ENCODE results near the gene CARMIL1. TPM values are rescaled to one million over a fixed set of nuclear protein-coding genes. Genes with fewer than 3 reads are reported as not detected.

The CARMIL1 gene
- total and polyA plus RNA-seq, 10 donors, result 3.7 to 34.8 (median 9.3) TPM

- intact Hi-C loops (cut with DNase I; ENCODE audit: low total_unique reads), result no loop called here
- no peak for DNase-seq
- 87 to 93% (median 91%) methylated on average over 4 of the region's 4 CpGs for WGBS, 5 donors
- Histone ChIP-seq H3K27me3 (replicated peaks in 1 of 7) (no peaks in the 10 kb centered on the region), H3K4me3 (no peak overlapping the region), H3K27ac (no peak overlapping the region), H3K9me3 (no peaks in the 10 kb centered on the region), H3K4me1 (no peaks in the 10 kb centered on the region), H3K36me3 (no peaks in the 10 kb centered on the region)
- TF ChIP-seq POLR2AphosphoS5 (IDR thresholded peaks at IDR 0.05) (no peak), POLR2A (IDR thresholded peaks at IDR 0.05) (no peak), CTCF (IDR thresholded peaks at IDR 0.05 in 8 of 11, conservative IDR thresholded peaks at IDR 0.05 in 3 of 11) (no peak)
These were observed 25.8 kb upstream of the CARMIL1 start for GRCh38 chr6:25253351-25253750.

- Histone ChIP-seq H3K27me3 (replicated peaks in 1 of 7) (no peaks in the 10 kb centered on the region), H3K9me3 (no peaks in the 10 kb centered on the region), H3K4me1 (no peaks in the 10 kb centered on the region), H3K27ac (no peak overlapping the region), H3K4me3 (no peak overlapping the region), H3K36me3 (no peaks in the 10 kb centered on the region)
- TF ChIP-seq CTCF (IDR thresholded peaks at IDR 0.05 in 8 of 11, conservative IDR thresholded peaks at IDR 0.05 in 3 of 11) (no peak), POLR2A (IDR thresholded peaks at IDR 0.05) (no peak), POLR2AphosphoS5 (IDR thresholded peaks at IDR 0.05) (no peak)
- 83 to 92% (median 84%) methylated on average over 7 of the region's 7 CpGs for WGBS, 5 donors
- no peak for DNase-seq
- intact Hi-C loops (cut with DNase I; ENCODE audit: low total_unique reads), result no loop called here
These were observed 24.5 kb upstream of the CARMIL1 start for GRCh38 chr6:25254671-25255070.

GRCh38 chr6:25257686-25258348 lies 21.4 kb upstream of the CARMIL1 start:
- 69 to 85% (median 72%) methylated on average over 7 of the region's 7 CpGs for WGBS, 5 donors
- no peaks in the 10 kb centered on the region for H3K27me3 ChIP-seq (replicated peaks in 1 of 7)
- H3K4me1 ChIP-seq, result no peaks in the 10 kb centered on the region
- H3K27ac ChIP-seq, result no peak overlapping the region
- intact Hi-C loops (cut with DNase I; ENCODE audit: low total_unique reads), result no loop called here
- DNase-seq, result no peak
- no peaks in the 10 kb centered on the region for H3K9me3 ChIP-seq
- no peaks in the 10 kb centered on the region for H3K36me3 ChIP-seq
- TF ChIP-seq POLR2AphosphoS5 (IDR thresholded peaks at IDR 0.05) (no peak), CTCF (IDR thresholded peaks at IDR 0.05 in 8 of 11, conservative IDR thresholded peaks at IDR 0.05 in 3 of 11) (no peak), POLR2A (IDR thresholded peaks at IDR 0.05) (no peak)
- H3K4me3 ChIP-seq, result no peak overlapping the region

- TF ChIP-seq POLR2AphosphoS5 (IDR thresholded peaks at IDR 0.05) (no peak), POLR2A (IDR thresholded peaks at IDR 0.05) (no peak), CTCF (IDR thresholded peaks at IDR 0.05 in 8 of 11, conservative IDR thresholded peaks at IDR 0.05 in 3 of 11) (no peak)
- Histone ChIP-seq H3K36me3 (no peaks in the 10 kb centered on the region), H3K9me3 (no peaks in the 10 kb centered on the region), H3K27me3 (replicated peaks in 1 of 7) (no peaks in the 10 kb centered on the region), H3K4me1 (no peaks in the 10 kb centered on the region), H3K27ac (no peak overlapping the region), H3K4me3 (no peak overlapping the region)
- WGBS, 5 donors, result 84 to 94% (median 92%) methylated on average over 4 of the region's 4 CpGs
- DNase-seq, result no peak
- intact Hi-C loops (cut with DNase I; ENCODE audit: low total_unique reads), result loop anchor here (10.0 kb wide), 1 partner anchor 345 kb away; no protein-coding TSS in a partner anchor
These were observed 19.4 kb upstream of the CARMIL1 start for GRCh38 chr6:25259756-25260155.

Data from spleen (tissue), 11 donors.